Stomach (tissue), 9 donors: ENCODE data around the gene F11. TPM values are rescaled to one million over a fixed set of nuclear protein-coding genes. Genes with fewer than 3 reads are reported as not detected.

Experiments used
- DNase-seq, 2 donors: peaks; one replicate each; pipeline versions ENCODE4 v3.0.0 to v3.0.0-alpha.2; 2013 to 2019
- H3K27ac ChIP-seq, 5 donors: fragments of 200-600 bp in 4 of 5; sonication (generic) in 4 of 5; one replicate each; pipeline ENCODE4 v1.5.1; 2013 to 2019; ENCODE audit warnings: mild to moderate bottlenecking in 1 of 5, moderate library complexity in 1 of 5
- H3K27me3 ChIP-seq, 3 donors: fragments of 200-600 bp; sonication (generic); one replicate each; pipeline ENCODE4 v1.5.1; 2017 to 2019; ENCODE audit warnings: mixed run types in 1 of 3
- H3K36me3 ChIP-seq, 4 donors: fragments of 200-600 bp; sonication (generic); 1 replicate in 3 of 4; 2 replicates in 1 of 4; pipeline ENCODE4 v1.5.1; 2016 to 2019
- H3K4me1 ChIP-seq, 4 donors: fragments of 200-600 bp; sonication (generic); one replicate each; pipeline ENCODE4 v1.5.1; 2016 to 2019
- H3K4me3 ChIP-seq, 4 donors: fragments of 200-600 bp; sonication (generic) in 3 of 4; one replicate each; pipeline ENCODE4 v1.5.1; 2016 to 2019; ENCODE audit warnings: mild to moderate bottlenecking in 1 of 4
- H3K9me3 ChIP-seq, 4 donors: fragments of 200-600 bp; sonication (generic); one replicate each; pipeline ENCODE4 v1.5.1; 2016 to 2019
- CTCF ChIP-seq, 7 experiments: fragments of 450-650 bp in 4 of 7; fragments of 200-600 bp in 3 of 7; sonication (generic) in 3 of 7; IDR thresholded peaks; one replicate each; pipeline ENCODE4 v1.5.1; 2016 to 2019; ENCODE audit warnings: antibody characterized with exemption in 7 of 7, control low read depth in 2 of 7, mild to moderate bottlenecking in 1 of 7
- EP300 ChIP-seq: sonication (generic); formaldehyde crosslinking; IDR thresholded peaks from one replicate; pipeline ENCODE4 v1.6.1; 2017; ENCODE audit warnings: antibody characterized with exemption
- POLR2A ChIP-seq, 4 donors: fragments of 450-650 bp; IDR thresholded peaks; one replicate each; pipeline ENCODE4 v1.6.1; 2016; ENCODE audit warnings: antibody characterized with exemption in 4 of 4, control low read depth in 2 of 4, mild to moderate bottlenecking in 1 of 4, moderate library complexity in 1 of 4
- POLR2AphosphoS5 ChIP-seq, 3 donors: sonication (generic); formaldehyde crosslinking; IDR thresholded peaks; one replicate each; pipeline ENCODE4 v1.6.1; 2016; ENCODE audit warnings: antibody characterized with exemption in 3 of 3
- WGBS, 5 donors: extraction: QIAGEN DNeasy Blood & Tissue Kit in 3 of 5; methylation state at CpG; one replicate each; pipeline versions ENCODE4 v1.1.5 to v1.1.7; 2013 to 2018; 5-methylcytosine and 5-hydroxymethylcytosine counted together
- intact Hi-C: fragments of 100-400 bp; cut with DNase I; formaldehyde crosslinking; loops from one replicate; pipeline ENCODE4 v1.15.1; 2023; ENCODE audit warnings: low total_unique reads
- polyA plus RNA-seq, 3 donors: library from polyadenylated mRNA; stranded (reverse); fragments of 200-250 nt; gene quantifications; one replicate each; pipeline ENCODE4 v1.2.3, GENCODE V29; 2013
- total RNA-seq, 5 donors: library from RNA; depleted of rRNA; stranded (reverse); fragments of >200 nt; gene quantifications; one replicate each; pipeline versions ENCODE4 v1.1.0 to v1.2.3, GENCODE V29; 2014 to 2016
- donor health status: healthy with polysubstance abuse.
- donor health status: Bipolar disorder and iron deficiency.
- donor health status: healthy.

Gene F11
- total and polyA plus RNA-seq, 8 donors, result 0.18 TPM; not detected in 7

- WGBS, 5 donors, result 63 to 72% (median 67%) methylated on average over 10 of the region's 10 CpGs
- Histone ChIP-seq H3K4me3 (no peak overlapping the region), H3K27ac (no peak overlapping the region), H3K27me3 (no peaks in the 10 kb centered on the region), H3K36me3 (no peaks in the 10 kb centered on the region), H3K9me3 (no peaks in the 10 kb centered on the region), H3K4me1 (no peaks in the 10 kb centered on the region)
- DNase-seq, result no peak
- TF ChIP-seq POLR2A (IDR thresholded peaks at IDR 0.05), result no peak
- TF ChIP-seq EP300, result no peak
- no peak for TF ChIP-seq POLR2AphosphoS5 (IDR thresholded peaks at IDR 0.05)
- no peak for TF ChIP-seq CTCF (IDR thresholded peaks at IDR 0.05)
- intact Hi-C loops, result loop anchor here (10.0 kb wide), 1 partner anchor 293 kb away; no protein-coding TSS in a partner anchor
These were observed 25.4 kb downstream of the F11 start for GRCh38 chr4:186291256-186291890.

- peaks cover 0 to 9% (median 0%) of the 10 kb centered on the region in 4 donors for H3K4me1 ChIP-seq
- no peak for DNase-seq
- H3K36me3 ChIP-seq, result no peaks in the 10 kb centered on the region
- H3K4me3 ChIP-seq, result no peak overlapping the region
- intact Hi-C loops, result loop anchor here (10.0 kb wide), 1 partner anchor 291 kb away; no protein-coding TSS in a partner anchor
- peaks cover 0 to 21% (median 14%) of the 10 kb centered on the region in 3 donors for H3K27me3 ChIP-seq
- no peaks in the 10 kb centered on the region for H3K9me3 ChIP-seq
- WGBS, 5 donors, result 72 to 89% (median 85%) methylated on average over 9 of the region's 9 CpGs
- TF ChIP-seq POLR2AphosphoS5 (IDR thresholded peaks at IDR 0.05) (no peak), EP300 (no peak), POLR2A (IDR thresholded peaks at IDR 0.05) (no peak), CTCF (IDR thresholded peaks at IDR 0.05) (no peak)
- H3K27ac ChIP-seq, result no peak overlapping the region
These were observed 28.2 kb downstream of the F11 start for GRCh38 chr4:186294160-186294559.

GRCh38 chr4:186296481-186296880, 30.5 kb downstream of the F11 start:
- peaks cover 0 to 9% (median 0%) of the 10 kb centered on the region in 4 donors for H3K4me1 ChIP-seq
- TF ChIP-seq EP300 (no peak), CTCF (IDR thresholded peaks at IDR 0.05) (no peak), POLR2AphosphoS5 (IDR thresholded peaks at IDR 0.05) (no peak), POLR2A (IDR thresholded peaks at IDR 0.05) (no peak)
- H3K4me3 ChIP-seq, result no peak overlapping the region
- H3K36me3 ChIP-seq, result no peaks in the 10 kb centered on the region
- 40 to 51% (median 45%) methylated on average over 4 of the region's 4 CpGs for WGBS, 5 donors
- H3K9me3 ChIP-seq, result no peaks in the 10 kb centered on the region
- intact Hi-C loops, result loop anchor here (10.0 kb wide), 1 partner anchor 288 kb away; no protein-coding TSS in a partner anchor
- H3K27me3 ChIP-seq, result peaks cover 0 to 23% (median 14%) of the 10 kb centered on the region in 3 donors
- peak in 1 of 2 donors; percentile 37 for DNase-seq
- H3K27ac ChIP-seq, result no peak overlapping the region

- peaks cover 0 to 9% (median 0%) of the 10 kb centered on the region in 4 donors for H3K4me1 ChIP-seq
- WGBS, 5 donors, result 38 to 50% (median 48%) methylated on average over 21 of the region's 21 CpGs
- intact Hi-C loops, result loop anchor here (10.0 kb wide), 1 partner anchor 288 kb away; no protein-coding TSS in a partner anchor
- TF ChIP-seq CTCF (IDR thresholded peaks at IDR 0.05), result peak in 5 of 7 experiments; percentile 19 to 59 (median 47)
- no peak for TF ChIP-seq POLR2AphosphoS5 (IDR thresholded peaks at IDR 0.05)
- no peak overlapping the region for H3K27ac ChIP-seq
- H3K4me3 ChIP-seq, result no peak overlapping the region
- peak in 1 of 2 donors; percentile 79 for DNase-seq
- no peaks in the 10 kb centered on the region for H3K36me3 ChIP-seq
- H3K27me3 ChIP-seq, result peaks cover 0 to 23% (median 14%) of the 10 kb centered on the region in 3 donors
- no peaks in the 10 kb centered on the region for H3K9me3 ChIP-seq
These were observed 31.1 kb downstream of the F11 start for GRCh38 chr4:186297013-186297645.
